ENCODE results near the gene DMRT1.

GRCh38 chr9:911005-911404, 69.5 kb downstream of the DMRT1 start:
- no peak for TF ChIP-seq CTCF (IDR thresholded peaks at IDR 0.05)
- TF ChIP-seq POLR2A (IDR thresholded peaks at IDR 0.05), result no peak
